Measurements from ENCODE around the gene DHX34.
"Not testable (repeated sequence)": the region's sequence is repeated elsewhere in the genome, so short reads cannot be mapped to it uniquely, and the experiment has no call there.

- not testable (repeated sequence) for TF ChIP-seq CTCF (IDR thresholded peaks at IDR 0.05; ENCODE audit: low read length); EZH2 (IDR thresholded peaks at IDR 0.05; ENCODE audit: borderline replicate concordance, low read length)
Observed at GRCh38 chr19:47346024-47346423, 3.1 kb upstream of the DHX34 start.

Data from OCI-LY1 (cell line).